Hepatocyte (in vitro differentiated cells): ENCODE results near the gene HSPA1A. TPM values are rescaled to one million over a fixed set of nuclear protein-coding genes. Genes with fewer than 3 reads are reported as not detected.

Experiments
- DNase-seq: peaks from one replicate; pipeline ENCODE4 v3.0.0-alpha.2; 2016; ENCODE audit warnings: low spot score
- H2AFZ ChIP-seq: fragments of 200-600 bp; sonication (generic); 2 replicates; pipeline ENCODE4 v1.6.0; 2016; ENCODE audit warnings: antibody characterized with exemption, mild to moderate bottlenecking
- H3K27ac ChIP-seq: fragments of 200-600 bp; sonication (generic); 2 replicates; pipeline ENCODE4 v1.5.1; 2016; ENCODE audit warnings: mild to moderate bottlenecking
- H3K27me3 ChIP-seq: fragments of 200-600 bp; sonication (generic); 2 replicates; pipeline ENCODE4 v1.6.1; 2016
- H3K36me3 ChIP-seq: fragments of 200-600 bp; sonication (generic); replicated peaks from 2 replicates; pipeline ENCODE4 v1.5.1; 2016; ENCODE audit warnings: low read depth; ENCODE audit not compliant: insufficient read depth
- H3K4me1 ChIP-seq: fragments of 200-600 bp; sonication (generic); 2 replicates; pipeline ENCODE4 v1.5.1; 2016; ENCODE audit warnings: mild to moderate bottlenecking, moderate library complexity; ENCODE audit not compliant: insufficient read depth
- H3K4me2 ChIP-seq: fragments of 200-600 bp; sonication (generic); 2 replicates; pipeline ENCODE4 v1.6.0; 2016
- H3K4me3 ChIP-seq: fragments of 200-600 bp; sonication (generic); 2 replicates; pipeline ENCODE4 v1.5.1; 2016; ENCODE audit warnings: mild to moderate bottlenecking
- H3K79me2 ChIP-seq: fragments of 200-600 bp; sonication (generic); 2 replicates; pipeline ENCODE4 v1.6.0; 2017; ENCODE audit warnings: mild to moderate bottlenecking
- H3K9me2 ChIP-seq: fragments of 200-600 bp; sonication (generic); replicated peaks from 2 replicates; pipeline ENCODE4 v1.6.0; 2017; ENCODE audit warnings: mild to moderate bottlenecking; ENCODE audit not compliant: insufficient read depth
- H3K9me3 ChIP-seq: fragments of 200-600 bp; sonication (generic); 2 replicates; pipeline ENCODE4 v1.5.1; 2016; ENCODE audit warnings: low read depth, mild to moderate bottlenecking
- H4K20me1 ChIP-seq: fragments of 200-600 bp; sonication (generic); 2 replicates; pipeline ENCODE4 v1.6.0; 2016; ENCODE audit warnings: mild to moderate bottlenecking; ENCODE audit not compliant: insufficient read depth, poor library complexity, severe bottlenecking
- EZH2 ChIP-seq: fragments of 200-600 bp; sonication (generic); IDR thresholded peaks from 2 replicates; pipeline ENCODE4 v1.6.1; 2016; ENCODE audit warnings: antibody characterized with exemption, mild to moderate bottlenecking, borderline replicate concordance
- EZH2phosphoT487 ChIP-seq: fragments of 200-600 bp; sonication (generic); IDR thresholded peaks from one replicate; pipeline ENCODE4 v1.6.1; 2018; ENCODE audit warnings: antibody characterized with exemption, mild to moderate bottlenecking, low read depth, moderate library complexity; ENCODE audit not compliant: unreplicated experiment, severe bottlenecking
- WGBS: methylation state at CpG from one replicate; pipeline ENCODE4 v1.1.6; 2016; ENCODE audit warnings: low lambda C conversion rate; ENCODE audit errors: missing lambda C conversion rate; 5-methylcytosine and 5-hydroxymethylcytosine counted together
- polyA plus RNA-seq: library from polyadenylated mRNA; unstranded; fragments of >200 nt; fragmentation: Nextera tagmentation; extraction: Ambion mirVana; gene quantifications from 2 replicates; pipeline ENCODE4 v1.2.1, GENCODE V29; 2016
- total RNA-seq: library from RNA; depleted of rRNA; stranded (reverse); fragments of >200 nt; gene quantifications from 2 replicates; pipeline ENCODE4 v1.2.3, GENCODE V29; 2014
- TF ChIP-seq, protein P1 (sequence below): fragments of 200-600 bp; sonication (generic); IDR thresholded peaks from 2 replicates; pipeline ENCODE4 v1.5.1; 2016; ENCODE audit warnings: antibody characterized with exemption, mild to moderate bottlenecking; ENCODE audit not compliant: poor library complexity

Gene HSPA1A
- total and polyA plus RNA-seq, 2 experiments from 2014 or later: 82.2 to 83.3 TPM

DNA sequence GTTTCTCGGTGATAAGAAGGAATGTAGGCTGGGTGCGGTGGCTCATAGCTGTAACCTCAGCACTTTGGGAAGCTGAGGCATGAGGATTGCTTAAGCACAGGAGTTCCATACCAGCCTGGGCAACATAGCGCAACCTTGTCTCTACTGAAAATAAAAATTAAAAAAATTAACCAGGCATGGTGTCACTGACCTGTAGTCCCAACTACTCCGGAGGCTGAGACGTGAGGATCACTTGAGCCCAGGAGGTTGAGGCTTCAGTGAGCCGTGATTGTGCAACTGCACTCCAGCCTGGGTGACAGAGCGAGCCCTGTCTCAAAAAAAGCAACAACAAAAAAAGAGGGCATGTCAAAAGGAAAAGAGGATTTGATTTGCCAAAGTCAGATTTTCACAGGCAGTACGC is 43.4 kb downstream of the HSPA1A start:
- Histone ChIP-seq H3K36me3 (no peaks in the 10 kb centered on the region), H3K4me2 (no peak overlapping the region), H3K27ac (no peak overlapping the region), H4K20me1 (peaks cover 2% of the 10 kb centered on the region), H2AFZ (no peak overlapping the region), H3K4me3 (no peak overlapping the region), H3K27me3 (no peaks in the 10 kb centered on the region), H3K9me2 (no peaks in the 10 kb centered on the region), H3K79me2 (peaks cover 19% of the 10 kb centered on the region), H3K9me3 (no peaks in the 10 kb centered on the region), H3K4me1 (no peaks in the 10 kb centered on the region)
- TF ChIP-seq EZH2phosphoT487: no peak
- TF ChIP-seq, protein P1, sequence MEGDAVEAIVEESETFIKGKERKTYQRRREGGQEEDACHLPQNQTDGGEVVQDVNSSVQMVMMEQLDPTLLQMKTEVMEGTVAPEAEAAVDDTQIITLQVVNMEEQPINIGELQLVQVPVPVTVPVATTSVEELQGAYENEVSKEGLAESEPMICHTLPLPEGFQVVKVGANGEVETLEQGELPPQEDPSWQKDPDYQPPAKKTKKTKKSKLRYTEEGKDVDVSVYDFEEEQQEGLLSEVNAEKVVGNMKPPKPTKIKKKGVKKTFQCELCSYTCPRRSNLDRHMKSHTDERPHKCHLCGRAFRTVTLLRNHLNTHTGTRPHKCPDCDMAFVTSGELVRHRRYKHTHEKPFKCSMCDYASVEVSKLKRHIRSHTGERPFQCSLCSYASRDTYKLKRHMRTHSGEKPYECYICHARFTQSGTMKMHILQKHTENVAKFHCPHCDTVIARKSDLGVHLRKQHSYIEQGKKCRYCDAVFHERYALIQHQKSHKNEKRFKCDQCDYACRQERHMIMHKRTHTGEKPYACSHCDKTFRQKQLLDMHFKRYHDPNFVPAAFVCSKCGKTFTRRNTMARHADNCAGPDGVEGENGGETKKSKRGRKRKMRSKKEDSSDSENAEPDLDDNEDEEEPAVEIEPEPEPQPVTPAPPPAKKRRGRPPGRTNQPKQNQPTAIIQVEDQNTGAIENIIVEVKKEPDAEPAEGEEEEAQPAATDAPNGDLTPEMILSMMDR: no peak
- TF ChIP-seq EZH2: no peak
- WGBS: 96% methylated on average over 8 of the region's 8 CpGs
- peak; percentile 2 for DNase-seq

GRCh38 chr6:31859923-31860322 is 44.6 kb downstream of the HSPA1A start:
- Histone ChIP-seq H2AFZ (no peak overlapping the region), H3K4me2 (peak overlapping the region; percentile 86), H3K9me3 (no peaks in the 10 kb centered on the region), H3K27ac (no peak overlapping the region), H3K27me3 (no peaks in the 10 kb centered on the region), H3K4me1 (peaks cover 5% of the 10 kb centered on the region), H4K20me1 (peaks cover 2% of the 10 kb centered on the region), H3K36me3 (no peaks in the 10 kb centered on the region), H3K9me2 (no peaks in the 10 kb centered on the region), H3K79me2 (peaks cover 19% of the 10 kb centered on the region), H3K4me3 (no peak overlapping the region)
- TF ChIP-seq EZH2phosphoT487 (no peak), EZH2 (no peak)
- TF ChIP-seq, protein P1: no peak
- WGBS: 83% methylated on average over 10 of the region's 11 CpGs
- peak; percentile 6 for DNase-seq

- Histone ChIP-seq H3K27ac (no peak overlapping the region), H3K4me3 (no peak overlapping the region), H3K79me2 (peaks cover 19% of the 10 kb centered on the region), H3K9me2 (no peaks in the 10 kb centered on the region), H3K9me3 (no peaks in the 10 kb centered on the region), H4K20me1 (peaks cover 2% of the 10 kb centered on the region), H3K36me3 (no peaks in the 10 kb centered on the region), H3K4me2 (peak overlapping the region; percentile 86), H2AFZ (no peak overlapping the region), H3K27me3 (no peaks in the 10 kb centered on the region), H3K4me1 (peaks cover 5% of the 10 kb centered on the region)
- 98% methylated on average over 13 of the region's 13 CpGs for WGBS
- peak; percentile 2 for DNase-seq
- TF ChIP-seq, protein P1: no peak
- no peak for TF ChIP-seq EZH2phosphoT487
These were observed 45.0 kb downstream of the HSPA1A start for GRCh38 chr6:31860349-31860748.

- Histone ChIP-seq H2AFZ (no peak overlapping the region), H3K9me2 (no peaks in the 10 kb centered on the region), H3K27me3 (no peaks in the 10 kb centered on the region), H3K27ac (no peak overlapping the region), H3K36me3 (no peaks in the 10 kb centered on the region), H3K4me3 (no peak overlapping the region), H3K4me1 (peaks cover 5% of the 10 kb centered on the region), H3K9me3 (no peaks in the 10 kb centered on the region), H4K20me1 (peaks cover 2% of the 10 kb centered on the region), H3K79me2 (peaks cover 19% of the 10 kb centered on the region), H3K4me2 (peak overlapping the region; percentile 86)
- WGBS: 95% methylated on average over 7 of the region's 7 CpGs
- DNase-seq: peak; percentile 4
- TF ChIP-seq, protein P1: no peak
These were observed 45.8 kb downstream of the HSPA1A start for GRCh38 chr6:31861150-31861549.
